Liver (tissue), 9 donors: ENCODE results near the gene FANK1. TPM values are rescaled to one million over a fixed set of nuclear protein-coding genes. Genes with fewer than 3 reads are reported as not detected.

ENCODE experiments used
- DNase-seq: peaks from one replicate; pipeline ENCODE4 v3.0.0-alpha.2; 2017; ENCODE audit warnings: low spot score
- H3K27ac ChIP-seq, 2 donors: one replicate each; pipeline ENCODE4 v1.7.0; 2013; ENCODE audit warnings: inconsistent platforms in 2 of 2, low read length in 2 of 2, control low read depth in 1 of 2, low read depth in 1 of 2, mild to moderate bottlenecking in 1 of 2
- H3K27me3 ChIP-seq, 4 donors: one replicate each; pipeline versions ENCODE4 v1.6.1 to v1.7.0; 2013; ENCODE audit warnings: low read length in 3 of 4, inconsistent platforms in 1 of 4, mild to moderate bottlenecking in 1 of 4, moderate library complexity in 1 of 4; ENCODE audit not compliant: control insufficient read depth in 4 of 4, insufficient read depth in 4 of 4
- H3K36me3 ChIP-seq, 4 donors: one replicate each; pipeline versions ENCODE4 v1.6.1 to v1.7.0; 2013; ENCODE audit warnings: low read length in 3 of 4, mild to moderate bottlenecking in 3 of 4, low read depth in 1 of 4, moderate library complexity in 1 of 4; ENCODE audit not compliant: control insufficient read depth in 4 of 4, insufficient read depth in 3 of 4
- H3K4me1 ChIP-seq, 4 donors: one replicate each; pipeline versions ENCODE4 v1.6.1 to v1.7.0; 2013; ENCODE audit warnings: low read length in 3 of 4, mild to moderate bottlenecking in 3 of 4, moderate library complexity in 1 of 4; ENCODE audit not compliant: control insufficient read depth in 4 of 4, insufficient read depth in 4 of 4
- H3K4me3 ChIP-seq, 3 donors: one replicate each; pipeline versions ENCODE4 v1.6.1 to v1.7.0; 2013; ENCODE audit warnings: low read length in 3 of 3, control low read depth in 1 of 3, low read depth in 1 of 3, mild to moderate bottlenecking in 1 of 3
- H3K9ac ChIP-seq, 2 donors: one replicate each; pipeline ENCODE4 v1.7.0; 2013; ENCODE audit warnings: low read length in 2 of 2, mild to moderate bottlenecking in 2 of 2, moderate library complexity in 2 of 2, control low read depth in 1 of 2, low read depth in 1 of 2
- H3K9me3 ChIP-seq, 4 donors: one replicate each; pipeline versions ENCODE4 v1.6.1 to v1.7.0; 2013; ENCODE audit warnings: low read length in 3 of 4; ENCODE audit not compliant: control insufficient read depth in 4 of 4
- EGR1 ChIP-seq, 2 donors: IDR thresholded peaks; 2 replicates each; pipeline ENCODE4 v1.6.1; 2016 to 2018; ENCODE audit warnings: antibody characterized with exemption in 2 of 2, low read depth in 2 of 2
- FOXA1 ChIP-seq: IDR thresholded peaks from 2 replicates; pipeline ENCODE4 v1.6.1; 2016; ENCODE audit warnings: antibody characterized with exemption
- FOXA2 ChIP-seq: IDR thresholded peaks from 2 replicates; pipeline ENCODE4 v1.6.1; 2016; ENCODE audit warnings: antibody characterized with exemption
- GABPA ChIP-seq, 2 donors: IDR thresholded peaks in 1 of 2; conservative IDR thresholded peaks in 1 of 2; 2 replicates each; pipeline ENCODE4 v1.6.1; 2016; ENCODE audit warnings: antibody characterized with exemption in 2 of 2, mild to moderate bottlenecking in 1 of 2, moderate library complexity in 1 of 2
- HNF4A ChIP-seq, 2 donors: conservative IDR thresholded peaks; 2 replicates each; pipeline ENCODE4 v1.6.1; 2016; ENCODE audit warnings: antibody characterized with exemption in 2 of 2, mild to moderate bottlenecking in 2 of 2
- JUND ChIP-seq, 2 donors: IDR thresholded peaks; 2 replicates each; pipeline ENCODE4 v1.6.1; 2016; ENCODE audit warnings: antibody characterized with exemption in 2 of 2
- NR2F2 ChIP-seq: IDR thresholded peaks from 2 replicates; pipeline ENCODE4 v1.6.1; 2016; ENCODE audit warnings: antibody characterized with exemption
- RAD21 ChIP-seq, 2 donors: IDR thresholded peaks; 2 replicates each; pipeline ENCODE4 v1.6.1; 2016; ENCODE audit warnings: antibody characterized with exemption in 2 of 2, mild to moderate bottlenecking in 2 of 2
- RXRA ChIP-seq, 2 donors: IDR thresholded peaks; 2 replicates each; pipeline ENCODE4 v1.6.1; 2017 to 2018; ENCODE audit warnings: antibody characterized with exemption in 2 of 2, mild to moderate bottlenecking in 1 of 2
- SP1 ChIP-seq: IDR thresholded peaks from 2 replicates; pipeline ENCODE4 v1.6.1; 2018; ENCODE audit warnings: antibody characterized with exemption, mild to moderate bottlenecking
- TAF1 ChIP-seq: conservative IDR thresholded peaks from 2 replicates; pipeline ENCODE4 v1.6.1; 2016; ENCODE audit warnings: antibody characterized with exemption, mild to moderate bottlenecking
- YY1 ChIP-seq: IDR thresholded peaks from 2 replicates; pipeline ENCODE4 v1.6.1; 2016; ENCODE audit warnings: antibody characterized with exemption, mild to moderate bottlenecking
- WGBS: extraction: QIAGEN DNeasy Blood & Tissue Kit; methylation state at CpG from one replicate; pipeline ENCODE4 v1.1.7; 2013; 5-methylcytosine and 5-hydroxymethylcytosine counted together
- polyA plus RNA-seq, 2 donors: library from polyadenylated mRNA; stranded (reverse) in 1 of 2; unstranded in 1 of 2; fragments of 200-250 nt in 1 of 2; fragments of >200 nt in 1 of 2; fragmentation: Nextera tagmentation in 1 of 2; extraction: Ambion mirVana in 1 of 2; gene quantifications; one replicate each; pipeline versions ENCODE4 v1.2.1 to v1.2.3, GENCODE V29; 2013 to 2015
- total RNA-seq, 2 donors: library from RNA; depleted of rRNA; stranded (reverse); fragments of >200 nt; gene quantifications; one replicate each; pipeline ENCODE4 v1.2.3, GENCODE V29; 2014
- TF ChIP-seq, protein P1 (sequence below): IDR thresholded peaks from 2 replicates; pipeline ENCODE4 v1.6.1; 2016; ENCODE audit warnings: antibody characterized with exemption
- TF ChIP-seq, protein P2 (sequence below): IDR thresholded peaks from 2 replicates; pipeline ENCODE4 v1.6.1; 2016; ENCODE audit warnings: antibody characterized with exemption
- TF ChIP-seq, protein P3 (sequence below): IDR thresholded peaks from 2 replicates; pipeline ENCODE4 v1.6.1; 2016; ENCODE audit warnings: antibody characterized with exemption, mild to moderate bottlenecking
- TF ChIP-seq, protein P4 (sequence below): IDR thresholded peaks from 2 replicates; pipeline ENCODE4 v1.6.1; 2016; ENCODE audit warnings: antibody characterized with exemption
- TF ChIP-seq, protein P5 (sequence below): fragments of 150-350 bp; IDR thresholded peaks from 2 replicates; pipeline ENCODE4 v1.5.1; 2017; ENCODE audit warnings: improper control_type of control experiment, low read depth, low read length; ENCODE audit not compliant: missing input control
- donor health status: healthy.
- donor health status: healthy.
- donor health status: healthy.
- donor health status: healthy.
- donor health status: healthy.

FANK1 gene
- total and polyA plus RNA-seq, 4 donors = 0.28 TPM; not detected in 3

DNA sequence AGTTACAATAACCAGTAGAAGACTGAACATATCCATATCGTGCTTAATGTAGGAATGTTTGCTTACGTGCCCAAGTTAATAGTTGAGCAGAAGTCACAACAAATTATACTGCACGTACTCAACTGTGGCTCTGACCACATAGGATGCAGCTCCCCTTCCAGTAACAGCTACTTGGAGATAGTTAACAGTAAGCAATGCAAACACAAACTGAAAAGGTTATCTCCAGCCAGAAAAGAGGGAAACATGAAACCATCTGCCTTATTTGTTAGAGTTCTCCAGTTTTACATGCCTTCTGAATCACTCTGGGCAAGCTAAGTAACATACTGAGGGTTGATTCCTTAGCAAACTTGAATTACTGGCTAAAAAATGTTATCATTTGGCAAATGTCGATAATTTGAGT is 25.0 kb upstream of the FANK1 start:
- Histone ChIP-seq H3K4me1 (no peaks in the 10 kb centered on the region), H3K9ac (no peak overlapping the region), H3K36me3 (peaks cover 3 to 14% (median 10%) of the 10 kb centered on the region in 4 donors), H3K4me3 (no peak overlapping the region), H3K27ac (no peak overlapping the region), H3K27me3 (no peaks in the 10 kb centered on the region), H3K9me3 (peaks cover 0 to 4% (median under 1%) of the 10 kb centered on the region in 4 donors)
- 89% methylated on average over 4 of the region's 4 CpGs for WGBS
- no peak for DNase-seq
- TF ChIP-seq FOXA2 (no peak), RAD21 (IDR thresholded peaks at IDR 0.05) (no peak), RXRA (IDR thresholded peaks at IDR 0.05) (no peak), HNF4A (conservative IDR thresholded peaks at IDR 0.05) (no peak), SP1 (no peak), NR2F2 (no peak), FOXA1 (no peak), JUND (IDR thresholded peaks at IDR 0.05) (no peak), EGR1 (IDR thresholded peaks at IDR 0.05; ENCODE audit: low read depth in 2 of 2) (no peak), TAF1 (no peak), YY1 (no peak), GABPA (IDR thresholded peaks at IDR 0.05 in 1 of 2, conservative IDR thresholded peaks at IDR 0.05 in 1 of 2) (no peak)
- TF ChIP-seq, protein P1, sequence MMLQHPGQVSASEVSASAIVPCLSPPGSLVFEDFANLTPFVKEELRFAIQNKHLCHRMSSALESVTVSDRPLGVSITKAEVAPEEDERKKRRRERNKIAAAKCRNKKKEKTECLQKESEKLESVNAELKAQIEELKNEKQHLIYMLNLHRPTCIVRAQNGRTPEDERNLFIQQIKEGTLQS = no peak
- TF ChIP-seq, protein P2, sequence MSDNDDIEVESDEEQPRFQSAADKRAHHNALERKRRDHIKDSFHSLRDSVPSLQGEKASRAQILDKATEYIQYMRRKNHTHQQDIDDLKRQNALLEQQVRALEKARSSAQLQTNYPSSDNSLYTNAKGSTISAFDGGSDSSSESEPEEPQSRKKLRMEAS = no peak
- TF ChIP-seq, protein P3, sequence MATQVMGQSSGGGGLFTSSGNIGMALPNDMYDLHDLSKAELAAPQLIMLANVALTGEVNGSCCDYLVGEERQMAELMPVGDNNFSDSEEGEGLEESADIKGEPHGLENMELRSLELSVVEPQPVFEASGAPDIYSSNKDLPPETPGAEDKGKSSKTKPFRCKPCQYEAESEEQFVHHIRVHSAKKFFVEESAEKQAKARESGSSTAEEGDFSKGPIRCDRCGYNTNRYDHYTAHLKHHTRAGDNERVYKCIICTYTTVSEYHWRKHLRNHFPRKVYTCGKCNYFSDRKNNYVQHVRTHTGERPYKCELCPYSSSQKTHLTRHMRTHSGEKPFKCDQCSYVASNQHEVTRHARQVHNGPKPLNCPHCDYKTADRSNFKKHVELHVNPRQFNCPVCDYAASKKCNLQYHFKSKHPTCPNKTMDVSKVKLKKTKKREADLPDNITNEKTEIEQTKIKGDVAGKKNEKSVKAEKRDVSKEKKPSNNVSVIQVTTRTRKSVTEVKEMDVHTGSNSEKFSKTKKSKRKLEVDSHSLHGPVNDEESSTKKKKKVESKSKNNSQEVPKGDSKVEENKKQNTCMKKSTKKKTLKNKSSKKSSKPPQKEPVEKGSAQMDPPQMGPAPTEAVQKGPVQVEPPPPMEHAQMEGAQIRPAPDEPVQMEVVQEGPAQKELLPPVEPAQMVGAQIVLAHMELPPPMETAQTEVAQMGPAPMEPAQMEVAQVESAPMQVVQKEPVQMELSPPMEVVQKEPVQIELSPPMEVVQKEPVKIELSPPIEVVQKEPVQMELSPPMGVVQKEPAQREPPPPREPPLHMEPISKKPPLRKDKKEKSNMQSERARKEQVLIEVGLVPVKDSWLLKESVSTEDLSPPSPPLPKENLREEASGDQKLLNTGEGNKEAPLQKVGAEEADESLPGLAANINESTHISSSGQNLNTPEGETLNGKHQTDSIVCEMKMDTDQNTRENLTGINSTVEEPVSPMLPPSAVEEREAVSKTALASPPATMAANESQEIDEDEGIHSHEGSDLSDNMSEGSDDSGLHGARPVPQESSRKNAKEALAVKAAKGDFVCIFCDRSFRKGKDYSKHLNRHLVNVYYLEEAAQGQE = no peak
- TF ChIP-seq, protein P4, sequence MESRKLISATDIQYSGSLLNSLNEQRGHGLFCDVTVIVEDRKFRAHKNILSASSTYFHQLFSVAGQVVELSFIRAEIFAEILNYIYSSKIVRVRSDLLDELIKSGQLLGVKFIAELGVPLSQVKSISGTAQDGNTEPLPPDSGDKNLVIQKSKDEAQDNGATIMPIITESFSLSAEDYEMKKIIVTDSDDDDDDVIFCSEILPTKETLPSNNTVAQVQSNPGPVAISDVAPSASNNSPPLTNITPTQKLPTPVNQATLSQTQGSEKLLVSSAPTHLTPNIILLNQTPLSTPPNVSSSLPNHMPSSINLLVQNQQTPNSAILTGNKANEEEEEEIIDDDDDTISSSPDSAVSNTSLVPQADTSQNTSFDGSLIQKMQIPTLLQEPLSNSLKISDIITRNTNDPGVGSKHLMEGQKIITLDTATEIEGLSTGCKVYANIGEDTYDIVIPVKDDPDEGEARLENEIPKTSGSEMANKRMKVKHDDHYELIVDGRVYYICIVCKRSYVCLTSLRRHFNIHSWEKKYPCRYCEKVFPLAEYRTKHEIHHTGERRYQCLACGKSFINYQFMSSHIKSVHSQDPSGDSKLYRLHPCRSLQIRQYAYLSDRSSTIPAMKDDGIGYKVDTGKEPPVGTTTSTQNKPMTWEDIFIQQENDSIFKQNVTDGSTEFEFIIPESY = no peak
- TF ChIP-seq, protein P5, sequence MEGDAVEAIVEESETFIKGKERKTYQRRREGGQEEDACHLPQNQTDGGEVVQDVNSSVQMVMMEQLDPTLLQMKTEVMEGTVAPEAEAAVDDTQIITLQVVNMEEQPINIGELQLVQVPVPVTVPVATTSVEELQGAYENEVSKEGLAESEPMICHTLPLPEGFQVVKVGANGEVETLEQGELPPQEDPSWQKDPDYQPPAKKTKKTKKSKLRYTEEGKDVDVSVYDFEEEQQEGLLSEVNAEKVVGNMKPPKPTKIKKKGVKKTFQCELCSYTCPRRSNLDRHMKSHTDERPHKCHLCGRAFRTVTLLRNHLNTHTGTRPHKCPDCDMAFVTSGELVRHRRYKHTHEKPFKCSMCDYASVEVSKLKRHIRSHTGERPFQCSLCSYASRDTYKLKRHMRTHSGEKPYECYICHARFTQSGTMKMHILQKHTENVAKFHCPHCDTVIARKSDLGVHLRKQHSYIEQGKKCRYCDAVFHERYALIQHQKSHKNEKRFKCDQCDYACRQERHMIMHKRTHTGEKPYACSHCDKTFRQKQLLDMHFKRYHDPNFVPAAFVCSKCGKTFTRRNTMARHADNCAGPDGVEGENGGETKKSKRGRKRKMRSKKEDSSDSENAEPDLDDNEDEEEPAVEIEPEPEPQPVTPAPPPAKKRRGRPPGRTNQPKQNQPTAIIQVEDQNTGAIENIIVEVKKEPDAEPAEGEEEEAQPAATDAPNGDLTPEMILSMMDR = no peak
